ENCODE results near the gene TATDN2. TPM values are rescaled to one million over a fixed set of nuclear protein-coding genes. Genes with fewer than 3 reads are reported as not detected.

TATDN2 gene
- total and polyA plus RNA-seq, 9 of the 15 experiments (the other 6 are each of a cell fraction or from before 2014, with no cell fraction given): 5.2 to 44.7 (median 25.8) TPM

GRCh38 chr3:10198761-10199649 lies 49.3 kb upstream of the TATDN2 start (continued):
- TF ChIP-seq KLF1 (tag; IDR thresholded peaks at IDR 0.05): no peak
- peak; percentile 59; the same call in 1 of the 2 replicates for TF ChIP-seq CREB3 (tag; conservative IDR thresholded peaks at IDR 0.05; ENCODE audit: low read depth)

GRCh38 chr3:10204921-10205320 lies 43.3 kb upstream of the TATDN2 start:
- H3K79me2 ChIP-seq (ENCODE audit: control insufficient read depth, insufficient read depth, low read length): no peaks in the 10 kb centered on the region
- ATAC-seq: no peak
- H3K9ac ChIP-seq (ENCODE audit: insufficient read depth in 1 of 2, low read depth in 2 of 2, low read length in 2 of 2): no peak overlapping the region
- H3K36me3 ChIP-seq (ENCODE audit: control insufficient read depth, insufficient read depth, low read length): no peaks in the 10 kb centered on the region
- 0 out of 5 replicates have a peak, but pooled peaks cover 0 to 6% of the 10 kb centered on the region in 2 experiments for H3K4me1 ChIP-seq (replicated peaks in 1 of 2; ENCODE audit: control insufficient read depth in 2 of 2, insufficient read depth in 2 of 2, low read length in 2 of 2)
- H3K9me3 ChIP-seq (replicated peaks; ENCODE audit: control insufficient read depth, insufficient read depth, low read depth, low read length): no peaks in the 10 kb centered on the region
- H2AFZ ChIP-seq (ENCODE audit: low read depth, low read length): no peak overlapping the region
- no peaks in the 10 kb centered on the region for H4K20me1 ChIP-seq (replicated peaks; ENCODE audit: control insufficient read depth, insufficient read depth, low read length)
- DNase-seq (ENCODE audit: extremely low read depth in 1 of 4, low spot score in 3 of 4): no peak
- H3K4me3 ChIP-seq: no peak overlapping the region
- ChIA-PET CTCF (ENCODE audit: low intra/inter-chr PET ratio) (no interaction called here), POLR2A (interaction anchor here (0.8 to 1.9 kb wide), 3 partner anchors 8 to 99 kb away, joined by 3 to 6 read pairs (median 3); partner anchors contain the start of gene VHL)
- no TSS peak for BruUV-seq (replicated peaks)
- WGBS (ENCODE audit: insufficient coverage, low coverage, missing lambda C conversion rate): 75% methylated on average over 2 of the region's 2 CpGs
- no peak overlapping the region for H3K4me2 ChIP-seq (ENCODE audit: insufficient read depth, low read length)
- intact Hi-C loops (cut with micrococcal nuclease): no loop called here
- no peaks in the 10 kb centered on the region for H3K9me1 ChIP-seq (ENCODE audit: control insufficient read depth, insufficient read depth, low read length)
- no peak overlapping the region for H3K27ac ChIP-seq (ENCODE audit: extremely low read depth, low read depth, low read length)
- FAIRE-seq: no peak
- H3K27me3 ChIP-seq (ENCODE audit: control insufficient read depth in 2 of 2, insufficient read depth in 2 of 2, low read length in 2 of 2): no peaks in the 10 kb centered on the region
- in situ Hi-C loops (cut with MboI): no loop called here
- no peak for TF ChIP-seq FOXJ2 (tag; IDR thresholded peaks at IDR 0.05)
- TF ChIP-seq C11orf30 (IDR thresholded peaks at IDR 0.05; ENCODE audit: low read depth): no peak
- TF ChIP-seq ZBTB5 (IDR thresholded peaks at IDR 0.05): no peak
- no peak for TF ChIP-seq ZNF639 (CRISPR knock-in tag; conservative IDR thresholded peaks at IDR 0.05 in 1 of 2, IDR thresholded peaks at IDR 0.05 in 1 of 2)
- no peak for TF ChIP-seq MITF (IDR thresholded peaks at IDR 0.05)
- TF ChIP-seq ZNF778 (CRISPR knock-in tag; IDR thresholded peaks at IDR 0.05): no peak
- no peak for TF ChIP-seq ATF3 (IDR thresholded peaks at IDR 0.05)
- TF ChIP-seq ATF3 (CRISPR knock-in tag; conservative IDR thresholded peaks at IDR 0.05): no peak

Data from K562 (cell line).